ENCODE measurements around the gene CADPS2.

DNA sequence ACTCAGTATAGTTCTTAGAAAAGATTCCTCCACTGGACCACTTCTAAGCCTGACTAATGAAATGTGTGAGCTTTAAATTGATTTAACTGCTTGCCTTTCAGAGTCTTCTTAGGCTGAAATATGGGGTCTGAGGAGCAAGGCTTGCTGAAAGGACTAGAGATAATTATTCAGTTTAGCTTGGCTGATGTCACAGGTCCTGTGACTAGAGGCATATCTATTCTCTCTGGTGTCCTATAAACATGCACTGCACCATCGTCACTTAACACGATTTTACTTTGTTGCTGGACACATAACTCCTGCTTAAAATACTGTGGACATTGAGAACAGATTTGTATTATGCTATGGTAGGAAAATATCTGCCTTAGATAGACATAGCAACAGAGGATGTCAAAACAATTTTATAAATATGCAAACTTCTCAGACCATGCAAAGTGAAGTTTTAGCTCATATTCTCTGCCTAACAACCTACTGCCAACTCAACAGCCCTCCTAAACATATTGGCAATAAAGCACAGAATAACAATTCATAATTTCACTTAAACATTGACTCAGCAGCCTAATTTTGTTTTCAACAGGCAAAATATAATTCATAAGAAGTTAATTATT is 267.6 kb downstream of the CADPS2 start:
- TF ChIP-seq RAD21 (IDR thresholded peaks at IDR 0.05 in 1 of 2, conservative IDR thresholded peaks at IDR 0.05 in 1 of 2; ENCODE audit: low read depth in 2 of 2, low read length in 2 of 2): no peak
- TF ChIP-seq, protein P1, sequence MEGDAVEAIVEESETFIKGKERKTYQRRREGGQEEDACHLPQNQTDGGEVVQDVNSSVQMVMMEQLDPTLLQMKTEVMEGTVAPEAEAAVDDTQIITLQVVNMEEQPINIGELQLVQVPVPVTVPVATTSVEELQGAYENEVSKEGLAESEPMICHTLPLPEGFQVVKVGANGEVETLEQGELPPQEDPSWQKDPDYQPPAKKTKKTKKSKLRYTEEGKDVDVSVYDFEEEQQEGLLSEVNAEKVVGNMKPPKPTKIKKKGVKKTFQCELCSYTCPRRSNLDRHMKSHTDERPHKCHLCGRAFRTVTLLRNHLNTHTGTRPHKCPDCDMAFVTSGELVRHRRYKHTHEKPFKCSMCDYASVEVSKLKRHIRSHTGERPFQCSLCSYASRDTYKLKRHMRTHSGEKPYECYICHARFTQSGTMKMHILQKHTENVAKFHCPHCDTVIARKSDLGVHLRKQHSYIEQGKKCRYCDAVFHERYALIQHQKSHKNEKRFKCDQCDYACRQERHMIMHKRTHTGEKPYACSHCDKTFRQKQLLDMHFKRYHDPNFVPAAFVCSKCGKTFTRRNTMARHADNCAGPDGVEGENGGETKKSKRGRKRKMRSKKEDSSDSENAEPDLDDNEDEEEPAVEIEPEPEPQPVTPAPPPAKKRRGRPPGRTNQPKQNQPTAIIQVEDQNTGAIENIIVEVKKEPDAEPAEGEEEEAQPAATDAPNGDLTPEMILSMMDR (IDR thresholded peaks at IDR 0.05; ENCODE audit: control extremely low read depth in 1 of 3, insufficient read depth in 1 of 3, low read depth in 1 of 3, low read length in 3 of 3): no peak
- TF ChIP-seq EZH2 (IDR thresholded peaks at IDR 0.05; ENCODE audit: low read depth, low read length, severe bottlenecking): no peak
- no peak for TF ChIP-seq MAX (IDR thresholded peaks at IDR 0.05)
- no peak for TF ChIP-seq CEBPB (IDR thresholded peaks at IDR 0.05; ENCODE audit: low read depth, low read length)
- TF ChIP-seq POLR2A (IDR thresholded peaks at IDR 0.05; ENCODE audit: control extremely low read depth in 1 of 2, low read depth in 2 of 2, low read length in 2 of 2): no peak
- no peak for TF ChIP-seq SIRT6 (IDR thresholded peaks at IDR 0.05; ENCODE audit: low read length)
- TF ChIP-seq EP300 (IDR thresholded peaks at IDR 0.05; ENCODE audit: borderline replicate concordance in 1 of 2, low read depth in 2 of 2, low read length in 2 of 2): no peak
- no peak for TF ChIP-seq TCF12 (IDR thresholded peaks at IDR 0.05; ENCODE audit: low read depth, low read length)
- TF ChIP-seq TAF1 (IDR thresholded peaks at IDR 0.05; ENCODE audit: low read depth, low read length): no peak
- TF ChIP-seq USF2 (IDR thresholded peaks at IDR 0.05; ENCODE audit: low read length): no peak
- TF ChIP-seq YY1 (IDR thresholded peaks at IDR 0.05; ENCODE audit: low read depth, low read length): no peak

Measured in H1 (cell line).